ENCODE results near the gene CKS2.

The CKS2 gene

DNA sequence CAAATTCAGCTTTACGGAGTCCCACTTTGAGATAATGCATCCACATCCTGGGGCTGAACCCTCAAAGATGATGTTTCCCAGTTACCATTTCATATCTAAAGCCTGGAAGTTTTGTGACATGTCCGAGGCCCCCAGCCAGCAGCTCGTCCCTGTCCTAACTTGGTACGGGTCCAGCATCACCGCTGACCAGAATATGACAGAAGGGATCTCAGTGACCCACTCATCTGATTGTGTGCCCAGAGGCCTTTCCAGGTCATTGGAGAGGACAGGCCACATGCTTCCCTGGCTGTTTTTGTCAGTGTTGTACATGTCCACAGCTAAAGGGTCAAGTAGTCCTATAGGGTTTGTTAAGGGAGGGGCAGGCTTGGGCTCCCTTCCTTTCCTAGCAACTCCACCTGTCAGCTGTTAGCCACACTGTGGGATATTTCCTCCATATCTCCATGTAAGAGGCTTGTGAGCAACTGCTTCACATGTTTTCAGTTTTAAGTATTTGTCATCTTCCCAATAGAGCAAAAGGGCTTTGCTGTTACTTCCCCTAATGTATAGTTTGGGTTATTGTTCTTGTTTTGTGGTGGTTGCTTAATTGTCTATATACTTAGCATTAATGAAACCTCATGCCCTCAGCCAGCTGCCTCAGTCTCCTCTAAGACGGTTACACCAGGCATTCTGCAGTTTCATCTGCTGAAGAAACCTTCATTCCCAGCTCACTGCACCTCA lies 40.7 kb downstream of the CKS2 start:
- no peak for DNase-seq

DNA sequence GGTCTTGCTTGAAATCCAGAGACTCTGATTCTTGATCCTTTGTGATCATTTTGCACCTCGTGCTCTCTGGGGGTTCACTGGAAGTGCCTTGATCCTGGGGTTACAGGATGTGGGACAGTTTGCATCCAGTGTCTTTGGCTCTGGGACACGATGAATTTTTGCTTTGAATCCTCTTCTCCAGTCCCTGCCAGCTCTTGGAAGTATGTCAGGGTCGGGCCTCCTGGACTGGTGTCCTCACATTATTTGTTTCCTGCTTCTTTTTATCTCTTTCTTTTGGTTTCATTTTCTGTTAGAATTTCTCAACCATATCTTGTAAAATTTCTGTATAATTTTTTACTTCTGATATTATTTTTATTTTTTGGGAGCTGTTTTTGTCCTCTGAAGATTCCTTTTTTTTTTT lies 41.5 kb downstream of the CKS2 start:
- DNase-seq, result no peak

- no peak for DNase-seq
Observed at GRCh38 chr9:89352874-89353649, 42.1 kb downstream of the CKS2 start.

- no peak for DNase-seq
Observed at GRCh38 chr9:89353989-89354388, 43.0 kb downstream of the CKS2 start.

DNA sequence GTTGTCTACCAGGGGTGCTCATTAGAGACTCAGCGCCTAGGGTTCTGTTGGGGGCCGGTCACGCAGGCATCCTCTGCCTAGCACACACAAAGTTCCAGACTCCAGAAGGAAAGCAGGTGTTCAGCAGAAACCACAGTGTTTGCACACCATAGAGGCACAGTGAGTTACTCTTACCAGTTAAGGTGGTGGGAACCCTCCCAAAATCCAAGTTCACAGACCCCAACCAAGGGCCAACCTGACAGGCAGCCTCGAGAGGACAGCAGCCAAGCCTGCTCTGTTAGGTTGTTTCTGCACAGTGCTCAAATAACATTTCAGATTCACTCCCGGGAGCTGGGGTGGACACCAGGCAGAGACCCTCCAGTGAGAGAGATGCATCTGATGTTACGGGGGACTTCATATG lies 43.5 kb downstream of the CKS2 start:
- no peak for DNase-seq

- DNase-seq, result no peak
Observed at GRCh38 chr9:89356782-89357181, 45.8 kb downstream of the CKS2 start.

DNA sequence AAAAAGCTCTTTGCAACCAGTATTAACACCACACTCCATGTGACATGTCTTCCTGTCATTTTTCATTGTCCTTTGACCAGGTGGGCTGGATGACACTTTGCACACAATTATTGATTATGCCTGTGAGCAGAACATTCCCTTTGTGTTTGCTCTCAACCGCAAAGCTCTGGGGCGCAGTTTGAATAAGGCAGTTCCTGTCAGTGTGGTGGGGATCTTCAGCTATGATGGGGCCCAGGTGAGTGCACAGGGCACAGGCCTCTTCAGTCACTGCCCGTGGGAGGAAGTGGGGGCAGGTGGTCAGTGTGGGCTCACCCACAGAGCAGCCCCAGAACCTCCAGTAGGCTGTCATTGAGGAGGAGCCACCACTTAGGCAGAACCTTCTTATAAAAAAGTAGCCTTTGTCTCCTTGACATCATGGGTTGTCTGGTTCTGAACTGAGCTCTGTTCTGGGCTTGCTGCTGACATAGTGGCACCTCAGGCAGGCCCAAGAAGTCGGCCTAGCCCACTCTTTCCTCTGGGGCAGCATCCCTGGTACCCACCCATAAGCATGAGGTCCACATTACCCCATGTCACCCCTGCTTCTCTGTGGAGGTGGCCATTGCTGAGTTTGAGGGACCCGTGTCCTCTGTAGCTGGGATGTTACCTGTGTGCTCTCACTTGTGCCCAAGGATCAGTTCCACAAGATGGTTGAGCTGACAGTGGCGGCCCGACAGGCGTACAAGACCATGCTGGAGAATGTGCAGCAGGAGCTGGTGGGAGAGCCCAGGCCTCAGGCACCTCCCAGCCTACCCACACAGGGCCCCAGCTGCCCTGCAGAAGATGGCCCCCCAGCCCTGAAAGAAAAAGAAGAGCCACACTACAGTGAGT lies 46.6 kb downstream of the CKS2 start:
- peak; percentile 14 for DNase-seq

DNA sequence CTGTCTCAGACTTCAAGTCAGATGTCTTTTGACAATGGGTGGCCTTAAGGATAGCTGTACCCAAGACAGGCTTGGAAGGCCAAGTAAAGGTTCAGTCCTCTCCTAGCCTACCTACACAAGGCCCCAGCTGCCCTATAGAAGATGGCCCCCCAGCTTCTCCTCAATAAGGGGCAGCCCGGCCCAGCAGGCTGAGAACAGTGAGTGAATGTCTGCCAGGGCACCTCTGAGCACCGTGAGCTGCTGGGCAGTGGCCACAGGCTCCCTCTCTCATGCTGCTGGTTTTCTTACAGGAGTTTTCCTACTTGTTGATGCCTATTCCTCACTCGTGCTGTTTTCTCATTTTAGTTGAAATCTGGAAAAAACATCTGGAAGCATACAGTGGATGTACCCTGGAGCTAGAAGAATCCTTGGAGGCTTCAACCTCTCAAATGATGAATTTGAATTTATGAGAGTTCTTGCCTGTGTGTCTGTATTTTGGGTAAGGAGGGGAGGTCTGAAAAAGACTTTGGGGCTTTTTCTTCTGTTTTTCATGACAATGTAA lies 47.5 kb downstream of the CKS2 start:
- DNase-seq, result no peak

DNA sequence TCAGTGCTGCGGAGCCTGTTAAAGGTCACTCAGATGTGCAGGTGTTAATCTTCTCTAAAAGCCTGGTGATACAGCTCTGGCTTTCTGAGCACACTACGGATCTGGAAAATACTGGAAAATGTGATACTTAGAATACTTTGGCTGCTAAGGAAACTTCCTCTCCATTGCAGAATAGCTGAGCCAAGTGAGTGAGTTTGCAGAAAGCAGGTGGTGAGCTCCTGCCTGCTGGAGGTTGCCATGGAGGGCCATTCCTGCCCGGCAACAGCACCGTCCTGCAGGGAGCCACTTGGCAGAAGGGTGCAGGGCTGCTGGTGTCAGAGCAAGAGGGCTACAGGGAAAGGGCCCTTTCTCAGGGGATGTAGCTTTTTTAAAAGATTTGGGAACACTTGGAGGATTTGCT lies 48.0 kb downstream of the CKS2 start:
- DNase-seq, result no peak

- DNase-seq, result no peak
Observed at GRCh38 chr9:89359751-89360261, 48.8 kb downstream of the CKS2 start.

- DNase-seq, result no peak
Observed at GRCh38 chr9:89360465-89360864, 49.5 kb downstream of the CKS2 start.

DNA sequence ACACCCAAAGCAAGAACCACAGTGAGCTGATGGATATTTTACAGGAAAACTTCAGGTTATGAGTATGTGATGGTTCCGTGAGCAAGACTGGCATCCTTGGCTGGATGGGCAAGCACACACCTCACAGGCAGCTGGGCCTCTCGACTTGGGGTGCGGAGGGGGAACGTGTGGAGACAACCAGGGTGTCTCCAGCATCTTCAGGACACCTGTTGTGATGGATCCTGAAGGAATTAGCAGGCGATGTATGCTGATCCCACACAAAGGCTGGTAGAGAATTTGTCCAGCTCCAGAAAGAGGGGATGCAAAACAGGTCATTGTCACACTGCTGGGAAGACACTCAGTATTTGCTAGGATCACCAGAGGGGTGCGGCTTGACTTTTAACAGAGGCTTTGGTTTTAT lies 50.0 kb downstream of the CKS2 start:
- no peak for DNase-seq

DNA sequence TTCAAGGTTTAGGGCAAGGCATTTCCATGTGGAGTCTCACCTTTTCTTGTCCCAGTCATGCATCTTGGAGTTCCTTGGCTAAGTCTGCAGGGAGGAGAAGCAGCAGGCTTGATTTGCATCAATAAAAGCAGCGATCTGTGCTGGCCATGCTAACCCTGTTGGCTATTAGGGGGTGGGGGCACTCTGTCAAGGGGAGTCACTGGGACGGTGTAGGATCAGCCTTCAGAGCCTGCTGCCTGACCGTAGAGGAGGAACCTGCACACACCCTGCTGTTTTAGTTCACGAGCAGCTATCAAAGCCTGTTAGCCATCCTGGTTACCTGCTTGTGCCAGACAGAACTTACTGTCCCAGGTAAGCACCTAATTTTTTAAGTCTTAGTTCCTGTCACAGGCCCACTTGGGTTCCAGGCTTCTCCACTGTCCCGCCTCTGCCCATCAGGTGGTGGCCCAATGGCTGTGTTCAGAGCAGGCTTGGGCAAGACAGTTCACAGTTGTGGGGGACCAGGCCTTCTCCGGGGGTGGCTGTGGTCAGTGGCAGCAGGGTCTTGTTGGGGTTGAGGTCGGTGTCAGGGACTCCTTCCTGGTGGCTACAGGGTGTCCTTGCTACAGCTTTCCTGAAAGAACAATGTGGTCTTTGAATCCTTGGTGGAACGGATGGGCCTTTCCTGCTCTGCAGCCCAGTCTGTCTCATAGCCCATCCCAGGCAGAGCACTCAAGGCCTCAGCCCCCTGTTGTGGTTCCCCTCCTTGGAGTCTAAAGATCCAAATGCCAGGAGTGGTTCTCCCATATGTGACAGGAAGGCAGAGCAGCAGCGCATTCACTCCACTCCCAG lies 51.0 kb downstream of the CKS2 start:
- no peak for DNase-seq

- no peak for DNase-seq
Observed at GRCh38 chr9:89362647-89363310, 51.8 kb downstream of the CKS2 start.

GRCh38 chr9:89363311-89363670 lies 52.3 kb downstream of the CKS2 start:
- DNase-seq, result no peak

GRCh38 chr9:89363921-89364665 lies 53.1 kb downstream of the CKS2 start:
- DNase-seq, result no peak

DNA sequence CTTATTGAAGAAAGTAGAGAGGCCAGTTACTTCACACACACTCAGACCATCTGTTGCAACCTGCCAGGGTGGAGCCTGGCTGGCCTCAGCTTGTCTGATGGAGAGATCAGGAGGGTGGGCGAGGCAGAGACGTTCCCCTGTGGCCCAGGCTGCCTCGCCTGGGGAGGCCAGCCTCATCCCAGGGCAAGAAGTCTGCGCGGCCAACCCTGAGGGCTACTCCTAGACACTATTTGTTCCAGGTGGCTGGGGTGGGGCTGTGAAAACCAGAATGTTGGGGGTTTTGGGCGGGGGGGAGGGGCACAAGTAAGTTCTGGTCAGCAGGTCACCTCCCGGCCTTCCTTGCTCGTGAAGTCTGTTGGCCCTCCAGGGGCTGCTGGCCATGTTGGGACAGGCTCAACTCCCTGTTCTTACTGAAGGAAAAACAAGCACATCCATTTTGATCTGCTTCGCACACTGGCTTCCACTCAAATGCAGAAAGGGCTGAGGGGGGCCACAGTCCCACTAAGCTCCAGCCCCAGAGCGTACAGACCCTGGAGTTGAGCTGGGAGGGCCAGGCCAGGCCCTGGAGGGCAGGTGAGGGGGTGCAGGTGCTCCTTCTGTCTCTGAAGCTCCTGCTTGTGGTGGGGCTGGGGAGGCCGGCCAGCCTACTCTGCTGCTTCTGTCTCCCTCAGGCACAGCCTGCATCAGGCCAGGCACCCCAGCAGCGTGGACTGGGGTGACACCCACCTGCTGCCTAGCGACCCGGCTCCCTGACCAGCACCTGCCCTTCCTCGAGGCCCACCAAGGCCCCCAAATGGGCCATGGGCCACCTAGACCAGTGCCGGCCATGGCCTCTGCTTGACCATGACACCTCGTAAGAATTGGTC lies 53.9 kb downstream of the CKS2 start:
- DNase-seq, result no peak

GRCh38 chr9:89365532-89365912 lies 54.5 kb downstream of the CKS2 start:
- DNase-seq, result no peak
